Measurements from ENCODE around the gene VAV3.
A peak's percentile ranks its signal among the peaks of the same experiment; 100 is the strongest.
"Not testable (repeated sequence)": the region's sequence is repeated elsewhere in the genome, so short reads cannot be mapped to it uniquely, and the experiment has no call there.

VAV3 gene

GRCh38 chr1:107965110-107965991, at the start of gene VAV3:
Gene VAV3, minus strand, starts transcription at chr1:107965180. Its CDS starts 311 bp downstream, at chr1:107964869.
- DNase-seq = peak; percentile 69

DNA sequence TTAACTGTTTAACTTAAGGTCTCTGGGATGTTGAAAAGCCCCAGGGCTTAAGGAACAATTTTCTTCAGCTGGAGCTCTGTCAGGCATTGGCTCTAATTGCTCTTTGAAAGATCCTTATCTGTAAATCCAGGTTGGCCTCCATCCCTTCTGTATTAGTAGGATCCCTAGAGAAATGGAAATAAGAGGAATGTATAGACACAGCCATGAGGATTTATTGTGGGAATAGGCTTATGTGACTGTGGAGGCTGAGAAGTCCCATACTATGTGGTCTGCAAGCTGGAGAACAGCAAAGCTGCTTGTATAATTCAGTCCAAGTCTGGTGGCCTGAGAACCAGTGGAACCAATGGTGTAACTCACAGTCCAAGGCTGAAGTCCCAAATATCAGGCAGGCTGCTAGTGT, 47.6 kb upstream of the VAV3 start:
- no peak for DNase-seq

- DNase-seq = no peak
Measured at GRCh38 chr1:108011295-108011694, 46.3 kb upstream of the VAV3 start.

DNA sequence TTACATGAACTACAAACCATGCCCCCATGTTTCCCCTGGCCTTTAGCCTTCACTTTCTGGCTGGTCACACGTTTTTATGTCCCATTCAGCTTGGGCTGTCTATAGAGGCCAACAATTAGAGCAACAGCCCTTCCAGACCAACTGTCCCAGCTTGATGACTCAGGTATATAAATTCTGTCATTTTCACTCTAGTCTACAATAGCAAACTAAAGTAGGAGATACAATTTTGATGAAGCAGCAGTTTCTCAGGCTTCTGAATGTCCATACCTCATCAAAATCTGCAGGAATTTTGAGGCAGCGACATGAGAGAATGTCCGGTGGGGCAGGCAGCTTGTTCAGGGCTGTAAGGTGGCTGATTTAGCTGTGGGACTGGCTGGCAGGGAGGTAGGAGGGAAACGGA, 45.6 kb upstream of the VAV3 start:
- no peak for DNase-seq

DNA sequence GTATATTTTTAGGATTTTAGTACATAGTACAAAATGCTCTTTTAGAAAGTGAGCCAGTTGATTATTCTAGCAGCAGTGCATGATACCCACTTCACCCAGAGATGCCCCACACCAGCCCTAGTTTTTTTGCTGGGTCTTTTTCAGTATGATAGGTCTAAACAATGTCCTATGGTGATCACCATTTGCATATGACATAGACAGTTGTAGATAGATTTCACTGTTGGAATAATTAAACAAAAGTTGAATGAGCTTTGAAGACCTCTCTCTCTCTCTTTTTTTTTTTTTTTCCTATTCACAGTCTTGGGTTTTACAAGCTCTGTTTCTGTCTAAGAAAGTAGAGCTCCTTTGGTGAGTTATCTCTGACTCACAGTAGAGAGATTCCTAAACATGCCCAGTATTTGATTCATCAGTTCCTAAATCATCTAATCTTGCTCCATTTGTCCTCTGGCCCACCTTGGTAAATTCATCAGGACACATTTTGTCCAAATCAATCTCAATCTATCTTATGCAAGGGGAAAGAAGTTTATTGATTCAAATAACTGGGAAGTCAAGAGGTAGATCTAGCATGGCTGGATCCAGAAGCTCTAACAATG, 44.7 kb upstream of the VAV3 start:
- no peak for DNase-seq

GRCh38 chr1:108007531-108007930, 42.6 kb upstream of the VAV3 start:
- DNase-seq = no peak

GRCh38 chr1:108007070-108007469, 42.1 kb upstream of the VAV3 start:
- no peak for DNase-seq

DNA sequence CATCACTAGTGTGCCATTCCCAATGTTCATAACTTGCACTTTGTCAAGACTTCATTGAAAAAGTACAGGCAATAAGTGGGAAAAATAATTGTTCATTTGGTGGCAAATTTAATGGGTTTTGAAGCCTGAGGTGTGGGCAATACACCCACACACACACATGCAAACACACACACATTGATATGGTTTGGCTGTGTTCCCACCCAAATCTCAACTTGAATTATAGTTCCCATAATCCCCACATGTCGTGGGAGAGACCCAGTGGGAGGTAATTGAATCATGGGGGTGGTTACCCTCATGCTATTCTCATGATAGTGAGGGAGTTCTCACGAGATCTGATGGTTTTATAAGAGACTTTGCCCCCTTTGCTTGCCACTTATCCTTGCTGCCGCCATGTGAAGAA, 39.9 kb upstream of the VAV3 start:
- DNase-seq = not testable (repeated sequence)

DNA sequence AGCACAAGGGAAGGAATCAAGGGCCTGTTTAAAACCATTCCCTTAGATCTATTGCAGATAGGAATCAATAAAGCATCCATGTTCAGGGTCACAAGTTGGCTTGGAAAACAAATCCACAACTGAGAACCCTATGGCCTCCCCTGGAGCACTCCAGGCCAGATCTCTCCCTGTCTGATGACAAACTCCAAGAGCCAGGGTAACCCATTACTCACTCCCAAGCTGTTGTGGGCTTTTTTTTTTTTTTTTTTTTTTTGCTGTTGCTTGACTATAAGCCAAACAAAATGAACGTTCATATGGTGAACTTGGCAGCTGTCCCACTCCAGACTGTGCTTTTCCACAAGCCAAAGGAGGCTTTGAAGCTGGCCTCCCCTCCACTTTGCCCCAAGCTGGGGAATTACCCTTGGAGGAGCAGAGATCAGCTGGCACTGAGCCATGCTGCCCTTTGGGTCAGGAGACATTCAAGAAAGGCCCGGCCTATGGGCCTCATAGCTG, 35.7 kb upstream of the VAV3 start:
- DNase-seq = no peak

- DNase-seq = no peak
Measured at GRCh38 chr1:108000184-108000583, 35.2 kb upstream of the VAV3 start.

DNA sequence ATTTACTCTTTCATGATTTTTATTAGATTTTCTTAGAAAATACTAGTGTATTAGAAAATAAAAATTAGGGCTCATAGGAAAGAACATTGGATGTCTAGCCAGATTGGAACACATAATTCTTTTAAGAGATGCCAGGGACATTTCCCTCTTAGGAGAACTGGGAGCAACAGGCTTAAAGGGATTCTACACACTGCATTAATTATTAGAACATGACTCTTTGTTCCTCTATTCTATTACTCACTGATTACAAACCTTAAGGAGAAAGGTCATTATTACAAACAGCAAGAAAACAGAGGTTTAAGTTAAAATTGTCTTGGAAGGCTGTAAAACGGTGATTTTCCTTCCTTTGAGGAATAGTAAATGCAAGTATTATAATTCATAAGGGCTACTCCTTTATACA, 32.9 kb upstream of the VAV3 start:
- no peak for DNase-seq

DNA sequence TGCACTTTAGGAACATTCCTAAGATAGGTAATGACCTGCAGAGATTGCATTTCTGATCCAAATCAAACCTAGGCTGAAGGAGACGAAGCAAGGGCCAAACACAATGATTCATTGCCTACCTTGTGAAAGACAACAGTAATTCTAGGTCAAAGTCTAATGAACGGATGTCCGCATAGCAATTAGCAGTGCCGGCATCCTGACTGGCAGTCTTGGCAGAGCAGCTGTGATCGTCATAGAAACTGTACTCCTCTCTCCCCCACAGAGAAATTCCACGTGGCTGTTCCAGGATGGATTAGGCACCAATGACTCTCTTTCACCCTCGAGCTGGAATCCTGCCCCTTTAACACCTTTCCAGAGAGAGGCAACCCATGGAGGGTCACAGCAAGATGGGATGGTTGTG, 28.9 kb upstream of the VAV3 start:
- DNase-seq = no peak

DNA sequence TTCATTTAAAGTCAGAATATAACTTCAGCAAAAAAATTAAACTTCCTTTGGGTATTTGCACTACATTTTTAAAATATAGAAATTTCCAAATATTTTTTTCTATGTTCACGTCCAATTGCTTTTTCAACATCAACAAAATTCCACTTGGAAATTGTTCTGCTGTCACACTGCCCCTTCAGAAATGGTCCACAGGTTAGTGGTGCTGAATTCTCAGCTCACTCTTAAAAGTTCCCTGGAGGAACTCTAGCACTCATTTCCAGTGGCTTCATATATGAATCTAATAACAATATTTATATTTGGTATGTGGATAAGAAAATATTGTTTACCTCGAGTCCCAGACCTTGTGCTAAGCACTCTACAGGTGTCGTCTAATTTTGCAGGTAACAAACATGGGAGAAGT, 27.4 kb upstream of the VAV3 start:
- no peak for DNase-seq

GRCh38 chr1:107991371-107992066, 26.5 kb upstream of the VAV3 start:
- DNase-seq = no peak

DNA sequence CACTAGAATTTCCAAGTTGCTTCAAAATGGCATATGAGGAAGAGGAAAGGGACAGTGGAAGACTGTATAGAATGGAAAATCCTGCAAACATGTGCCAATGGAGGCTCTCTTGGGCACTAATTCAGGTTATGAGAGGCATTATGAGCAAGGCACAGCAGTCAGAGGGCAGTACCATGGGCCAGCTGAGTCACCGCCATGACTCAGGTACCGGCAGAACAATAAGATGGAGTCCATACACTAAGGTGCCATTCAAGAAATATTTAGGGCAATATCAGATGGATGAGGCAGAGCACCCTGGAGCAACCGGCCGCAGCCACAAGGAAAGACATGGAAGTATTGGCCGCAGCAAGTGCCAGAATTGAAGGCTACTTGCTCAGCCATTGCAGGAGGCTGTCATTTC, 25.6 kb upstream of the VAV3 start:
- no peak for DNase-seq

DNA sequence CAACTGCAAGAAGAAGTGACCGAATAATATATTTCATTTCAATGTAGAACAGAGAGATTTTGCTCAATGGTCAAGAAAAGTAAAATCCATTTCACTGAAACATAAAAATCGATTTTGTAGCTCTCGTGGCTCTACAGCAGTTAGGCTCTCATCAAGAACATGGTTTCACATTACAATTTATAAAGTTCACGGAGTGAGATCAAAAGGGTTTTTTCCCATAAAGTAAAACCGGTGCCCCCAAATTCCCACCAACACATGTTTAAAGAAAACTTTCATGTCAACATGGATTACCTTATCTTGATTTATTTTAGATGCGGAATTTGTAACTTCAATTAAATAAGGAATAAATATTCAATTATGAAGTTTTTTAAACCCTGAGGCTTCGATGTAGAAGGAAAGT, 16.3 kb upstream of the VAV3 start:
- no peak for DNase-seq

GRCh38 chr1:107979926-107980325, 14.9 kb upstream of the VAV3 start:
- DNase-seq = no peak

- no peak for DNase-seq
Measured at GRCh38 chr1:107979088-107979487, 14.1 kb upstream of the VAV3 start.

DNA sequence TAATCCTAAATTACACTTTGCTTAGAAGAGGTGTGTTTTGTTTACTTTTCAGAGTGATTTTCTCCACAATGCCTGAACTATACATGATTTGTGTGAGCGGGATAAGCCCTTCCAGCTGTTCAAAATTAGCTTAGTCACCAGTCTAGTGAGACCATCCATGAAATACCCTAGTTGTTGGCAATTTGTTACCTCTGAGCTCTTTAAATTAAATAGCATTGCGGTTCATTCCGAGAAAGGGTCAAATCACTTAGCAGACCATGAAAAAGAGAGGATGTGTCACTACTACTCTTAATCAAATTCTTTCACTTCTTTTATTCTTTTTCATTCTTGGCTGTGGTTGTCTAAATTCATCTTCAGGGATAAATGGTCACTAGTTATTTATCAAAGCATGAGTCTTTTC, 11.9 kb upstream of the VAV3 start:
- DNase-seq = no peak

DNA sequence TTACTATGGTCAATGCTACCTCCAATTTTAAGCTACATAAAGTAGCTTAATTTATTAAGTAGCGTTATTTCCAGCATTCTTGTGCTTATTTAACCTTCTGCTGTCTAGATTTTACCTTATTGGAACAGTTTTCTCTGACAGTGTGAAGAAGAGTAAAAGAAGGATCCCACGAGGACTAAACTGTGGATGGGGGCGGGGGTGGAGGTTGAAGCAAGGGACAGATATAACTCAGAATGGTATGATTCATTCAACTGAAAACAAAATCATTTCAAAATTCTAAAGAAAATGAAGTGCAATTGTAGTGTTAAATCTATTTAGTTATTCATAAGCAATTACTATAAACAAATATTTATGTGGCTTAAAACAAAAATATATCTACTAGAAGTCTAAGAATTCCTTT, 11.5 kb upstream of the VAV3 start:
- DNase-seq = peak; percentile 8

GRCh38 chr1:107975851-107976250, 10.9 kb upstream of the VAV3 start:
- DNase-seq = no peak

DNA sequence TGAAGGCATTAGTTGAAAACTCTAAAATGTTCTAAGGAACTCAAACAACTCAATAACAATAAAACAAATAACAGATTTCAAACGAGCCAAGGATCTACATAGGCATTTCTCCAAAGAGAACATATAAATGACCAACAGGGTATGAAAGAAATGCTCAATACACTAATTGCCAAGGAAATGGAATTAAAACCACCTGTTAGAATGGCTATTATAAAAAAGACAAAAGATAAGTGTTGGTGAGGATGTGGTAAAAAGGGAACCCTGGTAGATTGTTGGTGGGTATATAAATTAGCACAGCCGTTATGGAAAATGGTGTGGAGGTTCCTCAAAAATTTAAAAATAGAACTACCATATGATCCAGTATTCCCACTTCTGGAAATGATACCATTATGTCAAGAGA, 9.1 kb upstream of the VAV3 start:
- no peak for DNase-seq

GRCh38 chr1:107972391-107973180, 7.6 kb upstream of the VAV3 start:
- no peak for DNase-seq
